B cell (primary cell): Measurements from ENCODE around the gene RGS19. TPM values are rescaled to one million over a fixed set of nuclear protein-coding genes. Genes with fewer than 3 reads are reported as not detected.

Source experiments
- ATAC-seq: fragments of 200-7000 bp; cut with Tn5 transposase; one replicate; pipeline ENCODE4 v1.10.0; 2021; ENCODE audit warnings: low read depth, mild to moderate bottlenecking, moderate number of reproducible peaks, moderate library complexity
- CTCF ChIA-PET: fragments of 350-600 bp; sonication (Branson Sonifier 250); formaldehyde crosslinking; loops from one replicate; lab custom pipeline; 2021; ENCODE audit warnings: antibody characterized with exemption, inconsistent platforms; lab: Charles Lee
- POLR2A ChIA-PET: fragments of 350-600 bp; sonication (Branson Sonifier 250); formaldehyde crosslinking; loops from one replicate; lab custom pipeline; 2021; ENCODE audit warnings: antibody characterized with exemption; lab: Charles Lee
- DNase-seq: peaks from one replicate; pipeline ENCODE4 v3.0.0; 2013
- H2AFZ ChIP-seq: 2 replicates; pipeline ENCODE4 v1.6.1; 2012; ENCODE audit warnings: mild to moderate bottlenecking, low read depth, low read length; ENCODE audit not compliant: insufficient read depth, poor library complexity, severe bottlenecking
- H3K27ac ChIP-seq, 2 donors: 1 replicate in 1 of 2; 2 replicates in 1 of 2; pipeline ENCODE4 v1.5.1; 2012 to 2013; ENCODE audit warnings: low read length in 2 of 2, mild to moderate bottlenecking in 2 of 2, moderate library complexity in 1 of 2
- H3K27me3 ChIP-seq, 4 experiments: fragments of 200-600 bp in 1 of 4; sonication (generic) in 1 of 4; replicated peaks in 1 of 4; 1 replicate in 2 of 4; 2 replicates in 2 of 4; pipeline versions ENCODE4 v1.6.1 to v1.7.0; 2013 to 2016; ENCODE audit warnings: low read length in 3 of 4, mild to moderate bottlenecking in 2 of 4, mixed read lengths in 1 of 4, moderate library complexity in 1 of 4; ENCODE audit not compliant: insufficient read depth in 4 of 4, control insufficient read depth in 3 of 4; ENCODE audit errors: control extremely low read depth in 1 of 4
- H3K36me3 ChIP-seq, 2 experiments: replicated peaks in 1 of 2; 1 replicate in 1 of 2; 2 replicates in 1 of 2; pipeline versions ENCODE4 v1.6.1 to v1.7.1; 2013; ENCODE audit warnings: low read length in 1 of 2; ENCODE audit not compliant: insufficient read depth in 2 of 2, control insufficient read depth in 1 of 2; ENCODE audit errors: control extremely low read depth in 1 of 2, extremely low read depth in 1 of 2
- H3K4me1 ChIP-seq, 2 donors: fragments of 200-600 bp in 1 of 2; sonication (generic) in 1 of 2; 1 replicate in 1 of 2; 2 replicates in 1 of 2; pipeline versions ENCODE4 v1.5.1 to v1.6.1; 2013 to 2017; ENCODE audit warnings: low read length in 2 of 2; ENCODE audit not compliant: control insufficient read depth in 2 of 2, insufficient read depth in 2 of 2
- H3K4me2 ChIP-seq: replicated peaks from 2 replicates; pipeline ENCODE3; 2012; ENCODE audit warnings: mild to moderate bottlenecking, low read depth, low read length; ENCODE audit not compliant: poor library complexity, severe bottlenecking
- H3K4me3 ChIP-seq, 5 experiments: fragments of 200-600 bp in 1 of 5; sonication (generic) in 1 of 5; 1 replicate in 3 of 5; 2 replicates in 2 of 5; pipeline versions ENCODE4 v1.5.1 to v1.7.0; 2011 to 2016; ENCODE audit warnings: low read length in 4 of 5, mild to moderate bottlenecking in 4 of 5, low read depth in 2 of 5, control low read depth in 1 of 5, moderate library complexity in 1 of 5; ENCODE audit not compliant: insufficient read depth in 1 of 5; ENCODE audit errors: control extremely low read depth in 1 of 5, extremely low read depth in 1 of 5
- H3K79me2 ChIP-seq: fragments of 200-600 bp; sonication (generic); one replicate; pipeline ENCODE4 v1.6.0; 2016; ENCODE audit warnings: low read length; ENCODE audit not compliant: control insufficient read depth, insufficient read depth
- H3K9ac ChIP-seq: fragments of 200-600 bp; sonication (generic); 2 replicates; pipeline ENCODE4 v1.6.1; 2017; ENCODE audit warnings: mild to moderate bottlenecking, low read length, moderate library complexity
- H3K9me3 ChIP-seq, 3 donors: one replicate each; pipeline versions ENCODE4 v1.6.1 to v1.7.1; 2013; ENCODE audit warnings: low read length in 2 of 3; ENCODE audit not compliant: control insufficient read depth in 2 of 3, insufficient read depth in 1 of 3; ENCODE audit errors: control extremely low read depth in 1 of 3
- H4K20me1 ChIP-seq: 2 replicates; pipeline ENCODE4 v1.6.0; 2012; ENCODE audit warnings: mild to moderate bottlenecking, low read length; ENCODE audit not compliant: insufficient read depth, control insufficient read depth, poor library complexity, severe bottlenecking
- H3K27ac Mint-ChIP-seq: one replicate; pipeline ENCODE4 v1.8.0; 2021; ENCODE audit warnings: mixed read lengths
- H3K27me3 Mint-ChIP-seq: one replicate; pipeline ENCODE4 v1.8.0; 2021; ENCODE audit warnings: mixed read lengths
- H3K4me1 Mint-ChIP-seq: one replicate; pipeline ENCODE4 v1.8.0; 2021; ENCODE audit warnings: mixed read lengths
- H3K4me3 Mint-ChIP-seq: one replicate; pipeline ENCODE4 v1.8.0; 2021; ENCODE audit warnings: mixed read lengths
- H3K9me3 Mint-ChIP-seq: one replicate; pipeline ENCODE4 v1.8.0; 2022; ENCODE audit warnings: mixed read lengths; ENCODE audit not compliant: insufficient read depth
- CTCF ChIP-seq: fragments of 200-600 bp; IDR thresholded peaks from one replicate; pipeline ENCODE4 v1.8.0; 2022; ENCODE audit warnings: antibody characterized with exemption, mild to moderate bottlenecking
- EZH2 ChIP-seq: IDR thresholded peaks from 2 replicates; pipeline ENCODE4 v1.6.1; 2012; ENCODE audit warnings: borderline replicate concordance, low read depth, mild to moderate bottlenecking, moderate library complexity, low read length; ENCODE audit not compliant: insufficient read depth, poor library complexity, severe bottlenecking
- whole genome bisulfite sequencing: methylation state at CpG from one replicate; pipeline ENCODE4 v1.1.5; 2013; ENCODE audit warnings: missing lambda C conversion rate; ENCODE audit not compliant: insufficient coverage; 5-methylcytosine and 5-hydroxymethylcytosine counted together
- intact Hi-C: fragments of 100-400 bp; cut with micrococcal nuclease; formaldehyde crosslinking; loops from one replicate; pipeline ENCODE4 v1.10.0; 2022
- polyA plus RNA-seq: library from polyadenylated mRNA; depleted of rRNA; stranded (reverse); fragments of >200 nt; gene quantifications from 2 replicates; pipeline ENCODE4 v1.2.3, GENCODE V29; 2012
- total RNA-seq, 2 donors: library from RNA; stranded (reverse); fragments of 120-200 nt in 1 of 2; gene quantifications; 1 replicate in 1 of 2; 2 replicates in 1 of 2; pipeline versions ENCODE4 v1.2.3 to v1.2.4, GENCODE V29; 2013 to 2022

RGS19 gene
- total and polyA plus RNA-seq, 2 donors (not counting 1 experiment from before 2014, with no cell fraction given) = 69.4 to 203 TPM

GRCh38 chr20:64036346-64037198 lies 42.7 kb downstream of the RGS19 start:
- intact Hi-C loops = loop anchor here (5.0 kb wide), 1 partner anchor 66 kb away; no protein-coding TSS in a partner anchor
- H4K20me1 ChIP-seq = peaks cover 6% of the 10 kb centered on the region
- peaks cover 17% of the 10 kb centered on the region for H3K4me1 Mint-ChIP-seq
- CTCF ChIA-PET = interaction anchor here (0.7 to 6.4 kb wide), 6 partner anchors 47 to 595 kb away, joined by 3 to 108 read pairs (median 3); partner anchors contain the start of gene LKAAEAR1
- WGBS = 49% methylated on average over 11 of the region's 17 CpGs
- ATAC-seq = no peak
- no peak overlapping the region for H3K27ac Mint-ChIP-seq
- no peak overlapping the region for H3K27ac ChIP-seq
- H3K36me3 ChIP-seq = peaks cover 0 to 11% of the 10 kb centered on the region in 2 experiments
- peaks cover 7% of the 10 kb centered on the region for H3K27me3 Mint-ChIP-seq
- no peaks in the 10 kb centered on the region for H3K9me3 Mint-ChIP-seq
- POLR2A ChIA-PET = interaction anchor here (0.5 kb wide), 1 partner anchor 540 kb away, joined by 4 read pairs; no protein-coding TSS in a partner anchor
- no peak overlapping the region for H3K4me2 ChIP-seq
- H3K9me3 ChIP-seq = no peaks in the 10 kb centered on the region
- TF ChIP-seq CTCF (no peak), EZH2 (no peak)
- H3K4me1 ChIP-seq = peaks cover 23 to 25% of the 10 kb centered on the region in 2 donors
- H3K4me3 Mint-ChIP-seq = no peak overlapping the region
- H3K79me2 ChIP-seq = no peaks in the 10 kb centered on the region
- DNase-seq = no peak
- H3K27me3 ChIP-seq = peaks cover 0 to 17% (median 8%) of the 10 kb centered on the region in 4 experiments
- no peak overlapping the region for H3K4me3 ChIP-seq
- no peak overlapping the region for H2AFZ ChIP-seq
- H3K9ac ChIP-seq = no peak overlapping the region

GRCh38 chr20:64035933-64036345 lies 43.4 kb downstream of the RGS19 start, which contains the start of gene C20orf204:
TSS of gene C20orf204 (plus strand) at chr20:64036182. CDS start at chr20:64036324, 142 bp downstream.
- Mint-ChIP-seq H3K27me3 (peaks cover 5% of the 10 kb centered on the region), H3K9me3 (no peaks in the 10 kb centered on the region), H3K27ac (no peak within 1 kb of the TSS), H3K4me3 (no peak within 1 kb of the TSS), H3K4me1 (peaks cover 15% of the 10 kb centered on the region)
- ATAC-seq (no peak), DNase-seq (no peak)
- Histone ChIP-seq H3K4me3 (no peak within 1 kb of the TSS), H2AFZ (no peak within 1 kb of the TSS), H3K4me2 (no peak within 1 kb of the TSS), H4K20me1 (peaks cover 6% of the 10 kb centered on the region), H3K9me3 (no peaks in the 10 kb centered on the region), H3K9ac (no peak within 1 kb of the TSS), H3K79me2 (no peaks in the 10 kb centered on the region), H3K36me3 (peaks cover 0 to 15% of the 10 kb centered on the region in 2 experiments), H3K4me1 (peaks cover 19 to 20% of the 10 kb centered on the region in 2 donors), H3K27me3 (peaks cover 0 to 16% (median 7%) of the 10 kb centered on the region in 4 experiments), H3K27ac (no peak within 1 kb of the TSS)
- intact Hi-C loops = loop anchor here (5.0 kb wide), 1 partner anchor 66 kb away; no protein-coding TSS in a partner anchor
- CTCF ChIA-PET = interaction anchor here (6.4 kb wide), 1 partner anchor 84 kb away, joined by 108 read pairs; no protein-coding TSS in a partner anchor
- TF ChIP-seq CTCF (no peak), EZH2 (no peak)
- POLR2A ChIA-PET = no interaction called here
- WGBS = 95% methylated on average over 7 of the region's 10 CpGs
